K562 (cell line): ENCODE measurements around the gene ASRGL1. TPM values are rescaled to one million over a fixed set of nuclear protein-coding genes. Genes with fewer than 3 reads are reported as not detected.

ENCODE experiments used
- ARID1B ChIP-seq: fragments of 450-650 bp; IDR thresholded peaks from 2 replicates; pipeline ENCODE4 v1.6.1; 2016; ENCODE audit warnings: antibody characterized with exemption, mild to moderate bottlenecking, inconsistent platforms
- ATF7 ChIP-seq: fragments of 450-650 bp; IDR thresholded peaks from 2 replicates; pipeline ENCODE4 v1.7.1; 2014; ENCODE audit warnings: mild to moderate bottlenecking, moderate library complexity
- C11orf30 ChIP-seq: fragments of 450-650 bp; IDR thresholded peaks from 2 replicates; pipeline ENCODE4 v1.6.1; 2016; ENCODE audit warnings: low read depth, mild to moderate bottlenecking
- CHD4 ChIP-seq: fragments of 200-600 bp; sonication (generic); IDR thresholded peaks from 3 replicates; pipeline ENCODE4 v1.6.1; 2012; ENCODE audit warnings: low read depth, mild to moderate bottlenecking, mixed read lengths, low read length, inconsistent platforms; ENCODE audit not compliant: insufficient read depth, insufficient replicate concordance, poor library complexity, severe bottlenecking
- DPF2 ChIP-seq: fragments of 450-650 bp; IDR thresholded peaks from 2 replicates; pipeline ENCODE4 v1.6.1; 2016
- JUND ChIP-seq, 2 experiments: IDR thresholded peaks; 2 replicates in 1 of 2; 3 replicates in 1 of 2; pipeline ENCODE4 v1.6.1; 2011; ENCODE audit warnings: borderline replicate concordance in 2 of 2, low read depth in 2 of 2, low read length in 2 of 2, improper control_type of control experiment in 1 of 2, missing biosample characterization in 1 of 2, missing genetic modification characterization in 1 of 2, missing genetic modification reagents in 1 of 2
- PHB2 ChIP-seq: fragments of 450-650 bp; IDR thresholded peaks from 2 replicates; pipeline ENCODE4 v1.6.1; 2017; ENCODE audit warnings: low read depth
- SMARCE1 ChIP-seq: fragments of 450-650 bp; IDR thresholded peaks from 2 replicates; pipeline ENCODE4 v1.7.1; 2016; ENCODE audit warnings: mild to moderate bottlenecking
- TEAD4 ChIP-seq, 2 experiments: sonication (generic) in 1 of 2; formaldehyde crosslinking in 1 of 2; IDR thresholded peaks; 2 replicates each; pipeline versions ENCODE4 v1.6.1 to v1.8.0; 2012 to 2022; ENCODE audit warnings: borderline replicate concordance in 1 of 2, inconsistent platforms in 1 of 2, low read length in 1 of 2, mild to moderate bottlenecking in 1 of 2, missing genetic modification reagents in 1 of 2
- ZBTB8A ChIP-seq: fragments of 450-650 bp; IDR thresholded peaks from 2 replicates; pipeline ENCODE4 v1.6.1; 2018; ENCODE audit warnings: mild to moderate bottlenecking, moderate library complexity; ENCODE audit not compliant: partially characterized antibody
- polyA plus RNA-seq, 8 experiments: library from polyadenylated mRNA; depleted of rRNA in 4 of 8; stranded (reverse) in 5 of 8; unstranded in 3 of 8; fragments of >200 nt; fragmentation: Nextera tagmentation in 2 of 8; fragmentation: Illumina TruSeq in 1 of 8; extraction: Ambion mirVana in 2 of 8; extraction: Trizol in 1 of 8; gene quantifications; 2 replicates each; pipeline versions ENCODE4 v1.2.1 to v1.2.3, GENCODE V29; 2011 to 2014; ENCODE audit warnings: inconsistent platforms in 1 of 8, missing spikeins in 1 of 8
- total RNA-seq, 7 experiments: library from RNA; depleted of rRNA in 6 of 7; stranded (reverse); fragments of >200 nt in 6 of 7; fragmentation: Illumina TruSeq in 2 of 7; extraction: Trizol in 2 of 7; gene quantifications; 2 replicates each; pipeline versions ENCODE4 v1.2.1 to v1.2.3, GENCODE V29; 2011 to 2021; ENCODE audit warnings: low replicate concordance in 1 of 7
- TF ChIP-seq, protein P1 (sequence below), 3 experiments: IDR thresholded peaks in 2 of 3; conservative IDR thresholded peaks in 1 of 3; 2 replicates each; pipeline ENCODE4 v1.5.1; 2011 to 2012; ENCODE audit warnings: low read length in 3 of 3, mild to moderate bottlenecking in 3 of 3, control low read depth in 2 of 3, improper control_type of control experiment in 1 of 3, inconsistent platforms in 1 of 3, low read depth in 1 of 3, mixed read lengths in 1 of 3, moderate library complexity in 1 of 3; ENCODE audit not compliant: insufficient read depth in 2 of 3
- TF ChIP-seq, protein P2 (sequence below): sonication (generic); formaldehyde crosslinking; IDR thresholded peaks from 2 replicates; pipeline ENCODE4 v1.8.0; 2023; ENCODE audit warnings: mild to moderate bottlenecking, missing genetic modification reagents
- TF ChIP-seq, protein P3 (sequence below): IDR thresholded peaks from 2 replicates; pipeline ENCODE4 v1.6.1; 2011; ENCODE audit warnings: borderline replicate concordance, low read depth, mild to moderate bottlenecking, moderate library complexity, low read length; ENCODE audit not compliant: insufficient read depth, poor library complexity, severe bottlenecking
- TF ChIP-seq, protein P4 (sequence below): conservative IDR thresholded peaks from 2 replicates; pipeline ENCODE4 v1.6.1; 2011; ENCODE audit warnings: low read depth, mild to moderate bottlenecking, low read length; ENCODE audit not compliant: control insufficient read depth

Gene ASRGL1
- total and polyA plus RNA-seq, 9 of the 15 experiments (the other 6 are each of a cell fraction or from before 2014, with no cell fraction given), result 3.1 to 23.0 (median 11.2) TPM

DNA sequence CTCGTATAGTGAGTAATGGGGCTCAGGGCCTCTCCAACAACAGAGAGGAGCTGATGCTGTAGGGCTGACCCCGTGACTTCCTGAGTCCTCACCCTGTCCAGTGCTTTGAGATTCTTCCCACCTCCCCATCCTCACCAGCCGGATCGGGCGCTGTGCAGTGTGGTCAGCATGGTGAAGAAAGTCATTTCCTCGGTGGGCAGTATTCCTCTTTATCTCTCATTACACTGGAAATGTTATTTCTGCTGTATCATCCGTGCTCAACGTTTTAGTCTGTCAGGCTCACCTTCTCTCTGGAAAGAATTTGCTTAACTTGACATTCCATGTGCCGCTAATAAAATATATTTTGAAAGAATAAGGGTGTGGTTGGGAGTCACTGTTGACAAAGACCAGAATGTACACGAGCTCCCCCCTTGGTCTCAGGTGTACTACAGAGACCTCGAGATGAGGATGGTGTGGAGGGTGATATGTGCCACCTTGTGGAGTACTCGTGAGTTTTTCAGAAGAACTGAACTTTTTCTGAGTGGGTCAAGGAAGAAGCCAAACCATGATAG lies 55.9 kb downstream of the ASRGL1 start (continued):
- TF ChIP-seq, protein P1, sequence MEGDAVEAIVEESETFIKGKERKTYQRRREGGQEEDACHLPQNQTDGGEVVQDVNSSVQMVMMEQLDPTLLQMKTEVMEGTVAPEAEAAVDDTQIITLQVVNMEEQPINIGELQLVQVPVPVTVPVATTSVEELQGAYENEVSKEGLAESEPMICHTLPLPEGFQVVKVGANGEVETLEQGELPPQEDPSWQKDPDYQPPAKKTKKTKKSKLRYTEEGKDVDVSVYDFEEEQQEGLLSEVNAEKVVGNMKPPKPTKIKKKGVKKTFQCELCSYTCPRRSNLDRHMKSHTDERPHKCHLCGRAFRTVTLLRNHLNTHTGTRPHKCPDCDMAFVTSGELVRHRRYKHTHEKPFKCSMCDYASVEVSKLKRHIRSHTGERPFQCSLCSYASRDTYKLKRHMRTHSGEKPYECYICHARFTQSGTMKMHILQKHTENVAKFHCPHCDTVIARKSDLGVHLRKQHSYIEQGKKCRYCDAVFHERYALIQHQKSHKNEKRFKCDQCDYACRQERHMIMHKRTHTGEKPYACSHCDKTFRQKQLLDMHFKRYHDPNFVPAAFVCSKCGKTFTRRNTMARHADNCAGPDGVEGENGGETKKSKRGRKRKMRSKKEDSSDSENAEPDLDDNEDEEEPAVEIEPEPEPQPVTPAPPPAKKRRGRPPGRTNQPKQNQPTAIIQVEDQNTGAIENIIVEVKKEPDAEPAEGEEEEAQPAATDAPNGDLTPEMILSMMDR (IDR thresholded peaks at IDR 0.05 in 2 of 3, conservative IDR thresholded peaks at IDR 0.05 in 1 of 3; ENCODE audit: insufficient read depth in 2 of 3, low read depth in 1 of 3, low read length in 3 of 3), result peak; percentile 63 to 96 (median 84); a peak in 5 of 6 replicates
- TF ChIP-seq CHD4 (no peak), C11orf30 (peak; percentile 76), DPF2 (peak; percentile 49; the same call in 1 of the 2 replicates), PHB2 (no peak), ZBTB8A (no peak), SMARCE1 (no peak), TEAD4 (IDR thresholded peaks at IDR 0.05; ENCODE audit: low read length) (peak; percentile 33; the same call in 1 of the 2 replicates), TEAD4 (CRISPR knock-in tag; IDR thresholded peaks at IDR 0.05; ENCODE audit: borderline replicate concordance) (no peak), JUND (IDR thresholded peaks at IDR 0.05; ENCODE audit: borderline replicate concordance, low read depth, low read length) (no peak; the same call in 1 of the 2 replicates), JUND (tag; IDR thresholded peaks at IDR 0.05; ENCODE audit: borderline replicate concordance, low read depth, low read length) (peak; percentile 37; the same call in 1 of the 3 replicates), ATF7 (0 out of 2 replicates have a peak, but pooled peaks have one; percentile 24), ARID1B (peak; percentile 28)
- TF ChIP-seq, protein P2, sequence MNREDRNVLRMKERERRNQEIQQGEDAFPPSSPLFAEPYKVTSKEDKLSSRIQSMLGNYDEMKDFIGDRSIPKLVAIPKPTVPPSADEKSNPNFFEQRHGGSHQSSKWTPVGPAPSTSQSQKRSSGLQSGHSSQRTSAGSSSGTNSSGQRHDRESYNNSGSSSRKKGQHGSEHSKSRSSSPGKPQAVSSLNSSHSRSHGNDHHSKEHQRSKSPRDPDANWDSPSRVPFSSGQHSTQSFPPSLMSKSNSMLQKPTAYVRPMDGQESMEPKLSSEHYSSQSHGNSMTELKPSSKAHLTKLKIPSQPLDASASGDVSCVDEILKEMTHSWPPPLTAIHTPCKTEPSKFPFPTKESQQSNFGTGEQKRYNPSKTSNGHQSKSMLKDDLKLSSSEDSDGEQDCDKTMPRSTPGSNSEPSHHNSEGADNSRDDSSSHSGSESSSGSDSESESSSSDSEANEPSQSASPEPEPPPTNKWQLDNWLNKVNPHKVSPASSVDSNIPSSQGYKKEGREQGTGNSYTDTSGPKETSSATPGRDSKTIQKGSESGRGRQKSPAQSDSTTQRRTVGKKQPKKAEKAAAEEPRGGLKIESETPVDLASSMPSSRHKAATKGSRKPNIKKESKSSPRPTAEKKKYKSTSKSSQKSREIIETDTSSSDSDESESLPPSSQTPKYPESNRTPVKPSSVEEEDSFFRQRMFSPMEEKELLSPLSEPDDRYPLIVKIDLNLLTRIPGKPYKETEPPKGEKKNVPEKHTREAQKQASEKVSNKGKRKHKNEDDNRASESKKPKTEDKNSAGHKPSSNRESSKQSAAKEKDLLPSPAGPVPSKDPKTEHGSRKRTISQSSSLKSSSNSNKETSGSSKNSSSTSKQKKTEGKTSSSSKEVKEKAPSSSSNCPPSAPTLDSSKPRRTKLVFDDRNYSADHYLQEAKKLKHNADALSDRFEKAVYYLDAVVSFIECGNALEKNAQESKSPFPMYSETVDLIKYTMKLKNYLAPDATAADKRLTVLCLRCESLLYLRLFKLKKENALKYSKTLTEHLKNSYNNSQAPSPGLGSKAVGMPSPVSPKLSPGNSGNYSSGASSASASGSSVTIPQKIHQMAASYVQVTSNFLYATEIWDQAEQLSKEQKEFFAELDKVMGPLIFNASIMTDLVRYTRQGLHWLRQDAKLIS, result no peak
- TF ChIP-seq, protein P3, sequence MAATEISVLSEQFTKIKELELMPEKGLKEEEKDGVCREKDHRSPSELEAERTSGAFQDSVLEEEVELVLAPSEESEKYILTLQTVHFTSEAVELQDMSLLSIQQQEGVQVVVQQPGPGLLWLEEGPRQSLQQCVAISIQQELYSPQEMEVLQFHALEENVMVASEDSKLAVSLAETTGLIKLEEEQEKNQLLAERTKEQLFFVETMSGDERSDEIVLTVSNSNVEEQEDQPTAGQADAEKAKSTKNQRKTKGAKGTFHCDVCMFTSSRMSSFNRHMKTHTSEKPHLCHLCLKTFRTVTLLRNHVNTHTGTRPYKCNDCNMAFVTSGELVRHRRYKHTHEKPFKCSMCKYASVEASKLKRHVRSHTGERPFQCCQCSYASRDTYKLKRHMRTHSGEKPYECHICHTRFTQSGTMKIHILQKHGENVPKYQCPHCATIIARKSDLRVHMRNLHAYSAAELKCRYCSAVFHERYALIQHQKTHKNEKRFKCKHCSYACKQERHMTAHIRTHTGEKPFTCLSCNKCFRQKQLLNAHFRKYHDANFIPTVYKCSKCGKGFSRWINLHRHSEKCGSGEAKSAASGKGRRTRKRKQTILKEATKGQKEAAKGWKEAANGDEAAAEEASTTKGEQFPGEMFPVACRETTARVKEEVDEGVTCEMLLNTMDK, result peak; percentile 69
- TF ChIP-seq, protein P4, sequence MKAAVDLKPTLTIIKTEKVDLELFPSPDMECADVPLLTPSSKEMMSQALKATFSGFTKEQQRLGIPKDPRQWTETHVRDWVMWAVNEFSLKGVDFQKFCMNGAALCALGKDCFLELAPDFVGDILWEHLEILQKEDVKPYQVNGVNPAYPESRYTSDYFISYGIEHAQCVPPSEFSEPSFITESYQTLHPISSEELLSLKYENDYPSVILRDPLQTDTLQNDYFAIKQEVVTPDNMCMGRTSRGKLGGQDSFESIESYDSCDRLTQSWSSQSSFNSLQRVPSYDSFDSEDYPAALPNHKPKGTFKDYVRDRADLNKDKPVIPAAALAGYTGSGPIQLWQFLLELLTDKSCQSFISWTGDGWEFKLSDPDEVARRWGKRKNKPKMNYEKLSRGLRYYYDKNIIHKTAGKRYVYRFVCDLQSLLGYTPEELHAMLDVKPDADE, result no peak
